GM23338 (cell line): ENCODE measurements around the gene TMC1. TPM values are rescaled to one million over a fixed set of nuclear protein-coding genes. Genes with fewer than 3 reads are reported as not detected.

Experiments used
- ATAC-seq: fragments of 200-7000 bp; cut with Tn5 transposase; 3 replicates; pipeline ENCODE4 v1.9.1; 2020
- DNase-seq: peaks from one replicate; pipeline ENCODE4 v3.0.0-alpha.2; 2015; ENCODE audit warnings: low spot score
- H2AFZ ChIP-seq: fragments of 200-600 bp; sonication (generic); 2 replicates; pipeline ENCODE4 v1.8.0; 2016; ENCODE audit warnings: antibody characterized with exemption, mild to moderate bottlenecking, moderate library complexity
- H3F3A ChIP-seq: fragments of 200-600 bp; sonication (generic); replicated peaks from 2 replicates; pipeline ENCODE4 v1.8.0; 2017; ENCODE audit warnings: antibody characterized with exemption, mixed run types, low read depth
- H3K27ac ChIP-seq: fragments of 200-600 bp; sonication (generic); 2 replicates; pipeline ENCODE4 v1.6.1; 2016; ENCODE audit warnings: low read depth
- H3K27me3 ChIP-seq: fragments of 200-600 bp; sonication (generic); 2 replicates; pipeline ENCODE4 v1.8.0; 2016; ENCODE audit warnings: mild to moderate bottlenecking, mixed run types, moderate library complexity; ENCODE audit not compliant: insufficient read depth
- H3K36me3 ChIP-seq: fragments of 200-600 bp; sonication (generic); 2 replicates; pipeline ENCODE4 v1.8.0; 2016; ENCODE audit warnings: mild to moderate bottlenecking; ENCODE audit not compliant: insufficient read depth
- H3K4me1 ChIP-seq: fragments of 200-600 bp; sonication (generic); 2 replicates; pipeline ENCODE4 v1.8.0; 2016; ENCODE audit warnings: mild to moderate bottlenecking, moderate library complexity; ENCODE audit not compliant: insufficient read depth
- H3K4me2 ChIP-seq: fragments of 200-600 bp; sonication (generic); 2 replicates; pipeline ENCODE4 v1.7.1; 2017; ENCODE audit warnings: mixed run types
- H3K4me3 ChIP-seq: fragments of 200-600 bp; sonication (generic); 2 replicates; pipeline ENCODE4 v1.6.1; 2016; ENCODE audit warnings: mixed run types
- H3K79me2 ChIP-seq: fragments of 200-600 bp; sonication (generic); replicated peaks from 2 replicates; pipeline ENCODE4 v1.8.0; 2017; ENCODE audit warnings: mild to moderate bottlenecking; ENCODE audit not compliant: insufficient read depth
- H3K9me2 ChIP-seq: fragments of 200-600 bp; sonication (generic); 2 replicates; pipeline ENCODE4 v1.8.0; 2017; ENCODE audit not compliant: insufficient read depth
- H4K20me1 ChIP-seq: fragments of 200-600 bp; sonication (generic); replicated peaks from 2 replicates; pipeline ENCODE4 v1.8.0; 2017; ENCODE audit warnings: mild to moderate bottlenecking; ENCODE audit not compliant: insufficient read depth
- H3K27ac Mint-ChIP-seq: 2 replicates; pipeline ENCODE4 v1.8.0; 2020; ENCODE audit warnings: inconsistent platforms, mild to moderate bottlenecking, moderate library complexity, mixed read lengths
- H3K27me3 Mint-ChIP-seq: 3 replicates; pipeline ENCODE4 v1.8.0; 2022; ENCODE audit warnings: low read depth, mild to moderate bottlenecking, moderate library complexity, mixed read lengths, inconsistent platforms; ENCODE audit not compliant: insufficient read depth, poor library complexity
- H3K36me3 Mint-ChIP-seq: 3 replicates; pipeline ENCODE4 v1.8.0; 2021; ENCODE audit warnings: low read depth, mild to moderate bottlenecking, inconsistent platforms, moderate library complexity, mixed read lengths
- H3K4me1 Mint-ChIP-seq: 3 replicates; pipeline ENCODE4 v1.8.0; 2020; ENCODE audit warnings: mild to moderate bottlenecking, inconsistent platforms, mixed read lengths
- H3K4me3 Mint-ChIP-seq: 3 replicates; pipeline ENCODE4 v1.8.0; 2021; ENCODE audit warnings: moderate library complexity, mild to moderate bottlenecking, inconsistent platforms, mixed read lengths
- H3K9me3 Mint-ChIP-seq: 3 replicates; pipeline ENCODE4 v1.8.0; 2020; ENCODE audit warnings: moderate library complexity, mild to moderate bottlenecking, inconsistent platforms, mixed read lengths
- CREB1 ChIP-seq: fragments of 250-450 bp; sonication (Bioruptor Pico); IDR thresholded peaks from 2 replicates; pipeline ENCODE4 v1.5.0; 2020; ENCODE audit warnings: low read depth, mild to moderate bottlenecking, moderate library complexity
- CTCF ChIP-seq, 2 experiments: fragments of 200-600 bp in 1 of 2; sonication (generic) in 1 of 2; conservative IDR thresholded peaks; 2 replicates each; pipeline versions ENCODE4 v1.5.1 to v1.6.1; 2016 to 2017; ENCODE audit warnings: antibody characterized with exemption in 2 of 2, low read depth in 2 of 2, mild to moderate bottlenecking in 2 of 2, moderate library complexity in 1 of 2
- ETS1 ChIP-seq: IDR thresholded peaks from 2 replicates; pipeline ENCODE4 v1.6.1; 2016; ENCODE audit warnings: antibody characterized with exemption
- EZH2phosphoT487 ChIP-seq: fragments of 200-600 bp; sonication (generic); IDR thresholded peaks from one replicate; pipeline ENCODE4 v1.8.1; 2018; ENCODE audit warnings: antibody characterized with exemption; ENCODE audit not compliant: unreplicated experiment
- NANOG ChIP-seq: IDR thresholded peaks from 2 replicates; pipeline ENCODE4 v1.6.1; 2016; ENCODE audit warnings: antibody characterized with exemption, borderline replicate concordance
- POLR2AphosphoS5 ChIP-seq: IDR thresholded peaks from 2 replicates; pipeline ENCODE4 v1.6.1; 2016; ENCODE audit warnings: antibody characterized with exemption, low read depth
- STAT1 ChIP-seq: IDR thresholded peaks from one replicate; pipeline ENCODE4 v1.6.1; 2016; ENCODE audit warnings: antibody characterized with exemption; ENCODE audit not compliant: unreplicated experiment
- ZNF114 ChIP-seq: fragments of 250-450 bp; sonication (Bioruptor Pico); IDR thresholded peaks from 2 replicates; pipeline ENCODE4 v1.5.0; 2020; ENCODE audit warnings: mild to moderate bottlenecking, moderate library complexity
- ZNF331 ChIP-seq: fragments of 250-450 bp; sonication (Bioruptor Pico); IDR thresholded peaks from 2 replicates; pipeline ENCODE4 v1.5.0; 2020; ENCODE audit warnings: low read depth, mild to moderate bottlenecking, moderate library complexity
- polyA plus RNA-seq: library from polyadenylated mRNA; unstranded; fragments of >200 nt; fragmentation: Nextera tagmentation; extraction: Ambion mirVana; gene quantifications from 2 replicates; pipeline ENCODE4 v1.2.1, GENCODE V29; 2016
- total RNA-seq: library from RNA; depleted of rRNA; stranded (reverse); fragments of >200 nt; shearing (Covaris generic); gene quantifications from 2 replicates; pipeline ENCODE4 v1.2.3, GENCODE V29; 2014
- TF ChIP-seq, protein P1 (sequence below): IDR thresholded peaks from one replicate; pipeline ENCODE4 v1.6.1; 2018; ENCODE audit warnings: antibody characterized with exemption; ENCODE audit not compliant: unreplicated experiment

TMC1 gene
- total and polyA plus RNA-seq, 2 experiments from 2014 or later, result 0.61 to 1.2 TPM

GRCh38 chr9:72564479-72565281, 43.3 kb downstream of the TMC1 start (continued):
- TF ChIP-seq CTCF (conservative IDR thresholded peaks at IDR 0.05; ENCODE audit: low read depth in 2 of 2), result no peak
- no peak for TF ChIP-seq CREB1 (CRISPR knock-in tag)
- TF ChIP-seq NANOG, result no peak

GRCh38 chr9:72565535-72565934, 44.1 kb downstream of the TMC1 start:
- ATAC-seq (no peak), DNase-seq (no peak)
- H3K4me1 Mint-ChIP-seq, result no peaks in the 10 kb centered on the region; the same call in 2 of the 3 replicates
- no peaks in the 10 kb centered on the region for H3K36me3 Mint-ChIP-seq
- H2AFZ ChIP-seq, result no peak overlapping the region
- H3K27ac ChIP-seq, result no peak overlapping the region
- no peaks in the 10 kb centered on the region for H3K4me1 ChIP-seq
- peaks cover 3% of the 10 kb centered on the region for H3K9me3 Mint-ChIP-seq
- H3K36me3 ChIP-seq, result no peaks in the 10 kb centered on the region
- H3K4me3 Mint-ChIP-seq, result no peak overlapping the region
- H3K4me3 ChIP-seq, result no peak overlapping the region
- no peak overlapping the region for H3K27ac Mint-ChIP-seq
- no peaks in the 10 kb centered on the region for H3K27me3 ChIP-seq
- H3F3A ChIP-seq, result no peaks in the 10 kb centered on the region
- H3K4me2 ChIP-seq, result no peak overlapping the region
- H3K79me2 ChIP-seq, result no peaks in the 10 kb centered on the region
- H4K20me1 ChIP-seq, result no peaks in the 10 kb centered on the region
- H3K27me3 Mint-ChIP-seq, result peaks cover 2% of the 10 kb centered on the region
- H3K9me2 ChIP-seq, result no peaks in the 10 kb centered on the region; the same call in 1 of the 2 replicates
- no peak for TF ChIP-seq NANOG
- TF ChIP-seq ZNF331 (CRISPR knock-in tag), result no peak
- no peak for TF ChIP-seq EZH2phosphoT487
- TF ChIP-seq ETS1, result no peak
- no peak for TF ChIP-seq STAT1
- TF ChIP-seq, protein P1, sequence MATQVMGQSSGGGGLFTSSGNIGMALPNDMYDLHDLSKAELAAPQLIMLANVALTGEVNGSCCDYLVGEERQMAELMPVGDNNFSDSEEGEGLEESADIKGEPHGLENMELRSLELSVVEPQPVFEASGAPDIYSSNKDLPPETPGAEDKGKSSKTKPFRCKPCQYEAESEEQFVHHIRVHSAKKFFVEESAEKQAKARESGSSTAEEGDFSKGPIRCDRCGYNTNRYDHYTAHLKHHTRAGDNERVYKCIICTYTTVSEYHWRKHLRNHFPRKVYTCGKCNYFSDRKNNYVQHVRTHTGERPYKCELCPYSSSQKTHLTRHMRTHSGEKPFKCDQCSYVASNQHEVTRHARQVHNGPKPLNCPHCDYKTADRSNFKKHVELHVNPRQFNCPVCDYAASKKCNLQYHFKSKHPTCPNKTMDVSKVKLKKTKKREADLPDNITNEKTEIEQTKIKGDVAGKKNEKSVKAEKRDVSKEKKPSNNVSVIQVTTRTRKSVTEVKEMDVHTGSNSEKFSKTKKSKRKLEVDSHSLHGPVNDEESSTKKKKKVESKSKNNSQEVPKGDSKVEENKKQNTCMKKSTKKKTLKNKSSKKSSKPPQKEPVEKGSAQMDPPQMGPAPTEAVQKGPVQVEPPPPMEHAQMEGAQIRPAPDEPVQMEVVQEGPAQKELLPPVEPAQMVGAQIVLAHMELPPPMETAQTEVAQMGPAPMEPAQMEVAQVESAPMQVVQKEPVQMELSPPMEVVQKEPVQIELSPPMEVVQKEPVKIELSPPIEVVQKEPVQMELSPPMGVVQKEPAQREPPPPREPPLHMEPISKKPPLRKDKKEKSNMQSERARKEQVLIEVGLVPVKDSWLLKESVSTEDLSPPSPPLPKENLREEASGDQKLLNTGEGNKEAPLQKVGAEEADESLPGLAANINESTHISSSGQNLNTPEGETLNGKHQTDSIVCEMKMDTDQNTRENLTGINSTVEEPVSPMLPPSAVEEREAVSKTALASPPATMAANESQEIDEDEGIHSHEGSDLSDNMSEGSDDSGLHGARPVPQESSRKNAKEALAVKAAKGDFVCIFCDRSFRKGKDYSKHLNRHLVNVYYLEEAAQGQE, result no peak
- TF ChIP-seq ZNF114 (CRISPR knock-in tag), result no peak
- TF ChIP-seq POLR2AphosphoS5, result no peak
- TF ChIP-seq CTCF (conservative IDR thresholded peaks at IDR 0.05; ENCODE audit: low read depth in 2 of 2), result no peak
